ENCODE data around the gene SPINT2.

DNA sequence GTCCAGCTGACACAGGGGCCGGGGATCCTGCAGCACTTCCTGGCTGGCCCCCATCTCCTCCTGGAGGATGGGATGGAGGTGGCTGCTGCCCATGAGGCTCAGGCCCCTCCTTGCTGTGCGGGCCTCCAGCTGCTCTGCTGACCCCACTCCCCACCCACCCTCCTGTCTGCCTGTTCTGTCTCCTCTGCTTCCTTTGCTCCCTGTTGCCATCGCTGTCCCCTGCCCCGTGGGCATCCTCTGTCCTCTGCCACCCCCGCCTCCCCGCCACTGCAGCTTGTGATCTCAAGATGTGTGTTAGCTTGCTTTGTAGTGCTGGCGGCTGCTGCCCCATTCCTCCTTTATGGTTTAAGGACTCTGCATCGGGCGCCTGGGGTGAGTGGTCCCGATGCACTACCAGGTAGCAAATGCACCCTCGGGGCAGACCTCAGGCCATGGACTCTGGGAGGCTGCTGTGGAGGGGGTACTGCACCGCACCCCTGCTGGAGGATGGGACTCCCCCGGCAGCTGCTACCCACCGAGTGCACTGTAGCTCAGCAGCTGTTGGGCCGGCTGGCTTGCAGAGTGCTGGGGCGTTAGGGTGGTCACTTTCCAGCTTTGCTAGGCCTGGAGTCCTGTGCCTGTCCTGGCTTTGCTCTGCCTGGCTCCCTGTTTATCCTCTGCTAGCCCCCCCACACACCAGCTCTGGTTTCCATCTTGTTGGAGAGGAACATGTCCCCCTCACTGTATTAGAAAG lies 23.9 kb downstream of the SPINT2 start:
- TF ChIP-seq POLR2A (IDR thresholded peaks at IDR 0.05): no peak
- TF ChIP-seq, protein P1, sequence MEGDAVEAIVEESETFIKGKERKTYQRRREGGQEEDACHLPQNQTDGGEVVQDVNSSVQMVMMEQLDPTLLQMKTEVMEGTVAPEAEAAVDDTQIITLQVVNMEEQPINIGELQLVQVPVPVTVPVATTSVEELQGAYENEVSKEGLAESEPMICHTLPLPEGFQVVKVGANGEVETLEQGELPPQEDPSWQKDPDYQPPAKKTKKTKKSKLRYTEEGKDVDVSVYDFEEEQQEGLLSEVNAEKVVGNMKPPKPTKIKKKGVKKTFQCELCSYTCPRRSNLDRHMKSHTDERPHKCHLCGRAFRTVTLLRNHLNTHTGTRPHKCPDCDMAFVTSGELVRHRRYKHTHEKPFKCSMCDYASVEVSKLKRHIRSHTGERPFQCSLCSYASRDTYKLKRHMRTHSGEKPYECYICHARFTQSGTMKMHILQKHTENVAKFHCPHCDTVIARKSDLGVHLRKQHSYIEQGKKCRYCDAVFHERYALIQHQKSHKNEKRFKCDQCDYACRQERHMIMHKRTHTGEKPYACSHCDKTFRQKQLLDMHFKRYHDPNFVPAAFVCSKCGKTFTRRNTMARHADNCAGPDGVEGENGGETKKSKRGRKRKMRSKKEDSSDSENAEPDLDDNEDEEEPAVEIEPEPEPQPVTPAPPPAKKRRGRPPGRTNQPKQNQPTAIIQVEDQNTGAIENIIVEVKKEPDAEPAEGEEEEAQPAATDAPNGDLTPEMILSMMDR (IDR thresholded peaks at IDR 0.05): no peak
